MCF 10A (cell line): Measurements from ENCODE around the gene APEH. TPM values are rescaled to one million over a fixed set of nuclear protein-coding genes. Genes with fewer than 3 reads are reported as not detected.

ENCODE experiments used
- BruUV-seq: library from RNA; stranded (reverse); fragments of 400-500 nt; replicated peaks from 2 replicates; lab custom pipeline; 2021; lab: Mats Ljungman, UMichigan
- CTCF ChIA-PET: fragments of 300-600 bp; sonication (Branson Sonifier 250); formaldehyde crosslinking; extraction: SDS; loops from one replicate; lab custom pipeline; 2021; ENCODE audit warnings: antibody characterized with exemption, inconsistent platforms; lab: Yijun Ruan, JAX
- POLR2A ChIA-PET: fragments of 300-600, 350-650 bp; sonication (Branson Sonifier 250); formaldehyde crosslinking; extraction: SDS; loops from one replicate; lab custom pipeline; 2020; ENCODE audit warnings: antibody characterized with exemption, inconsistent platforms; lab: Yijun Ruan, JAX
- DNase-seq: peaks from one replicate; pipeline ENCODE4 v3.0.0-alpha.2; 2018; ENCODE audit not compliant: unreplicated experiment
- H3K27ac Mint-ChIP-seq: one replicate; pipeline ENCODE4 v1.8.0; 2022; ENCODE audit warnings: mild to moderate bottlenecking, low read depth, mixed read lengths; ENCODE audit not compliant: unreplicated experiment
- H3K27me3 Mint-ChIP-seq: one replicate; pipeline ENCODE4 v1.8.0; 2022; ENCODE audit warnings: mixed read lengths; ENCODE audit not compliant: insufficient read depth, unreplicated experiment
- H3K36me3 Mint-ChIP-seq: one replicate; pipeline ENCODE4 v1.8.0; 2022; ENCODE audit warnings: mild to moderate bottlenecking, moderate library complexity, mixed read lengths; ENCODE audit not compliant: insufficient read depth, unreplicated experiment
- H3K4me1 Mint-ChIP-seq: one replicate; pipeline ENCODE4 v1.8.0; 2022; ENCODE audit warnings: mixed read lengths; ENCODE audit not compliant: insufficient read depth, unreplicated experiment
- H3K4me3 Mint-ChIP-seq: one replicate; pipeline ENCODE4 v1.8.0; 2022; ENCODE audit warnings: mild to moderate bottlenecking, moderate library complexity, mixed read lengths; ENCODE audit not compliant: unreplicated experiment
- H3K9me3 Mint-ChIP-seq: one replicate; pipeline ENCODE4 v1.8.0; 2022; ENCODE audit warnings: mixed read lengths; ENCODE audit not compliant: unreplicated experiment
- CTCF ChIP-seq: fragments of 200-600 bp; IDR thresholded peaks from one replicate; pipeline ENCODE4 v1.8.0; 2022; ENCODE audit warnings: antibody characterized with exemption, mild to moderate bottlenecking; ENCODE audit not compliant: unreplicated experiment
- intact Hi-C: fragments of 100-400 bp; cut with micrococcal nuclease; formaldehyde crosslinking; loops from 2 replicates; pipeline ENCODE4 v1.14.1; 2022
- total RNA-seq: library from RNA; stranded (reverse); gene quantifications from 2 replicates; pipeline ENCODE4 v1.2.3, GENCODE V29; 2022

Gene APEH
- total RNA-seq, 1 experiment from 2014 or later = 127 TPM

GRCh38 chr3:49721896-49722781 is 48.0 kb downstream of the APEH start:
- Mint-ChIP-seq H3K4me1 (peaks cover 18% of the 10 kb centered on the region), H3K36me3 (peaks cover 69% of the 10 kb centered on the region), H3K27ac (no peak overlapping the region), H3K4me3 (peak overlapping the region; percentile 83), H3K9me3 (no peaks in the 10 kb centered on the region), H3K27me3 (no peaks in the 10 kb centered on the region)
- intact Hi-C loops = loop anchor here (5.0 kb wide), 2 partner anchors 115 to 180 kb away; partner anchors contain the start of gene MST1R
- no TSS peak for BruUV-seq
- no peak for DNase-seq
- ChIA-PET CTCF (interaction anchor here (0.6 to 1.8 kb wide), 3 partner anchors 21 to 116 kb away, joined by 3 to 7 read pairs (median 3); no protein-coding TSS in a partner anchor), POLR2A (interaction anchor here (0.6 to 2.2 kb wide), 2 partner anchors 14 to 474 kb away, joined by 4 to 12 read pairs; no protein-coding TSS in a partner anchor)
- no peak for TF ChIP-seq CTCF

GRCh38 chr3:49722896-49723295 is 48.7 kb downstream of the APEH start:
- H3K4me1 Mint-ChIP-seq = peaks cover 18% of the 10 kb centered on the region
- TF ChIP-seq CTCF = no peak
- ChIA-PET CTCF (interaction anchor here (1.2 to 1.4 kb wide), 2 partner anchors 80 to 116 kb away, joined by 3 to 4 read pairs; no protein-coding TSS in a partner anchor), POLR2A (interaction anchor here (0.6 to 2.2 kb wide), 9 partner anchors 11 to 512 kb away, joined by 3 to 13 read pairs (median 4); partner anchors contain the start of genes INKA1 and IP6K1)
- peak overlapping the region; percentile 78 for H3K27ac Mint-ChIP-seq
- no peak for DNase-seq
- no TSS peak for BruUV-seq
- H3K9me3 Mint-ChIP-seq = no peaks in the 10 kb centered on the region
- H3K36me3 Mint-ChIP-seq = peaks cover 69% of the 10 kb centered on the region
- intact Hi-C loops = loop anchor here (5.0 kb wide), 2 partner anchors 114 to 179 kb away; partner anchors contain the start of gene MST1R
- H3K4me3 Mint-ChIP-seq = peak overlapping the region; percentile 83
- H3K27me3 Mint-ChIP-seq = no peaks in the 10 kb centered on the region

DNA sequence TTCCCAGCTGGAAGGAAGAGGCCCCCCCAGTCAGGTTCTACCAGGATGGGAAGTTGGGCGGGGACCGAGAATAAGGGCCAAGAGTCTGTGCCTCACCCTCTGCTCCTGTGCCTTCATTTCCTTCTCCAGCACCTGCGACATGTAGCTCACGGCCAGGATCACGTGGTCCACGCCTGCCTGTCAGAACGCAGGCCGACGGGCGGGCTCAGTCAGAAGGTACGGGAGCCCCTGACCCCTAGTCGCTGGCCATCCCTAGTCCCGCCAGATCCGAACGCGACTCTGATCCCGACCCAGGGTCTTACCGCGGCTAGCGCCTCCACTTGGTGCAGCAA is 49.1 kb downstream of the APEH start:
- CTCF ChIA-PET = interaction anchor here (1.1 to 1.4 kb wide), 3 partner anchors 79 to 116 kb away, joined by 3 to 4 read pairs (median 4); no protein-coding TSS in a partner anchor
- Mint-ChIP-seq H3K4me3 (peak overlapping the region; percentile 83), H3K27me3 (no peaks in the 10 kb centered on the region), H3K9me3 (no peaks in the 10 kb centered on the region), H3K36me3 (peaks cover 73% of the 10 kb centered on the region), H3K4me1 (peaks cover 18% of the 10 kb centered on the region), H3K27ac (peak overlapping the region; percentile 78)
- POLR2A ChIA-PET = interaction anchor here (0.9 to 2.2 kb wide), 9 partner anchors 11 to 512 kb away, joined by 3 to 13 read pairs (median 4); partner anchors contain the start of genes INKA1 and IP6K1
- BruUV-seq = TSS peak; percentile 49
- no peak for TF ChIP-seq CTCF
- intact Hi-C loops = loop anchor here (5.0 kb wide), 2 partner anchors 114 to 179 kb away; partner anchors contain the start of gene MST1R
- peak; percentile 45 for DNase-seq
